Activated T-helper 2 cell treated with anti-CD3 and anti-CD28 coated beads, Interferon-gamma antibody, Interleukin-2, Interleukin-4, amounts not matched to agents 10 μg/mL and 5 μg/mL and 100 μg/mL, durations not matched to agents 14 hours and 24 hours and 36 hours (primary cell): Measurements from ENCODE around the gene PGM1. TPM values are rescaled to one million over a fixed set of nuclear protein-coding genes. Genes with fewer than 3 reads are reported as not detected.
A peak's percentile ranks its signal among the peaks of the same experiment; 100 is the strongest.

Experiments
- DNase-seq: peaks from one replicate; pipeline ENCODE4 v3.0.0; 2021; ENCODE audit warnings: low spot score
- H3K27ac Mint-ChIP-seq: one replicate; pipeline ENCODE4 v1.8.0; 2021; ENCODE audit warnings: mixed read lengths
- H3K27me3 Mint-ChIP-seq: one replicate; pipeline ENCODE4 v1.8.0; 2021; ENCODE audit warnings: low read depth, mixed read lengths
- H3K36me3 Mint-ChIP-seq: one replicate; pipeline ENCODE4 v1.8.0; 2021; ENCODE audit warnings: low read depth, mixed read lengths
- H3K4me1 Mint-ChIP-seq: one replicate; pipeline ENCODE4 v1.8.0; 2021; ENCODE audit warnings: low read depth, mixed read lengths
- H3K4me3 Mint-ChIP-seq: one replicate; pipeline ENCODE4 v1.8.0; 2021; ENCODE audit warnings: low read depth, mild to moderate bottlenecking, moderate library complexity, mixed read lengths
- H3K9me3 Mint-ChIP-seq: one replicate; pipeline ENCODE4 v1.8.0; 2021; ENCODE audit warnings: mixed read lengths
- intact Hi-C: fragments of 100-400 bp; cut with micrococcal nuclease; formaldehyde crosslinking; loops from one replicate; pipeline ENCODE4 v1.15.1; 2023
- total RNA-seq: library from RNA; stranded (reverse); gene quantifications from 2 replicates; pipeline ENCODE4 v1.2.3, GENCODE V29; 2022

Gene PGM1
- total RNA-seq, 1 donor from 2014 or later = 61.8 TPM

DNA sequence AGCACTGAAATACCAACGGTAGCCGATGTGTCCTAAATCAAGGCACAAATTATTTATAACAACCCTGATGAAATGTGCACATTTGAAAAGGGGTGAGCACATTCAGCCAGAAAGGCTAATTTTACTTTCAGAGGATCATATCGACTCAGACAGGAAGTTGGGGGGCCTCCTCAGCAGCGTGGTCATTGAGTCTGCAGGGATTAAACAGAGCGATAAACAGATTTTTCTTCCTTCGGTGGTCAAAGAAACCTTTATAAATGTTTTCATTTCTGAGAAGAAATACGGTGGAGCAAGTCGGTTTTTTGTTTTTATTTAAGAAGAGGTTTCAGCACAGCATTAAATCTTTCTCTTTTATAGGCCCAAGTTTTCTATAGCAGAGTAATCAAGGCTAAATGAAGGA is 45.7 kb downstream of the PGM1 start:
- Mint-ChIP-seq H3K36me3 (peaks cover 90% of the 10 kb centered on the region), H3K4me3 (no peak overlapping the region)
- intact Hi-C loops = no loop called here

DNA sequence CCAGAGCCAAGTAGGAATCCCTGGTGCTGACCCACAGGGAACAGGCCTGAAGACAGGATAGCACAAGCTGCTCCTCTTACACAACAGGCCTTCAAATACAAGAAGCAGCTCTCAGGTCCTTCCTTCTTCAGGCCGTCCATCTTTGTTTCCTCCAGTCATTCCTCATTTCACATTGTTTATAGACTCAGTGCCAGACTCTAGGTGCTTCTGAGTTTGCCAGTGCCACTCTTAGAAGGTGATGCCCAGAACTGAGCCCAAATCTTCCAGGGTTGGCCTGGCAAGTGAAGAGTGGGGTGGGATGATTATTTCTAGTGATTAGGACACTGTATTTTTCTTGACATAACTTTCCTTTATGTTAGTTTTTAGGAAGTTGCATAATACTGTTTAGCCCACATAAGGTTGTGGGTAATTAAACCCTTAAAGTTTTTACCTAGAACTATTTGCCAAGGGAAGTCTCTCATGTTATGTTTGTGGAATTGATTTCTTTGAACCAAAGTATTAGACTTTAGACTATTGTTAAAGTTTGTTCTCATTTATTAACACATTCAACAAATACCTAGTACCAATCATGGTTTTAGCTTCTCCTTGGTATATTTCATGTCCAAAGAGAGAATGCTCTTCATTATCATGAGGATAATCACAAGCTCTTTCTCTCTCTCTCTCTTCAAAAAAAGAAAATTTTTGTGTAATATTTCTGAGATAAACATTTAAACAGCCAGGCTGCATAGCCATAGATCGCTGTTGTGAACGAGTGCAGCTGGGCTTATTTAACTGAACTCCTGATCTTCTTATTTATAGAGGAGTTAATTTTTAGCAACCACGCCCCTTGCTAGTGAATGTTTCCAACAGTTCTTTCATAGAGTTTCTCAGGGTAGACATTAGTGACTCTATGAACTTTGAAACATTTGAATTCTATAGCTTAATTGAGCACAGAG is 47.7 kb downstream of the PGM1 start:
- no peaks in the 10 kb centered on the region for H3K9me3 Mint-ChIP-seq
- no peak overlapping the region for H3K27ac Mint-ChIP-seq
- intact Hi-C loops = no loop called here
- peaks cover 84% of the 10 kb centered on the region for H3K36me3 Mint-ChIP-seq
- no peak for DNase-seq
- no peaks in the 10 kb centered on the region for H3K27me3 Mint-ChIP-seq
- peaks cover 17% of the 10 kb centered on the region for H3K4me1 Mint-ChIP-seq
- H3K4me3 Mint-ChIP-seq = no peak overlapping the region

More for the DNA sequence above, 45.7 kb downstream of the PGM1 start:
- no peaks in the 10 kb centered on the region for H3K27me3 Mint-ChIP-seq
- H3K27ac Mint-ChIP-seq = no peak overlapping the region
- no peaks in the 10 kb centered on the region for H3K9me3 Mint-ChIP-seq
- DNase-seq = no peak
- peaks cover 9% of the 10 kb centered on the region for H3K4me1 Mint-ChIP-seq

GRCh38 chr1:63641615-63642014 is 48.4 kb downstream of the PGM1 start:
- no peak for DNase-seq
- no peaks in the 10 kb centered on the region for H3K9me3 Mint-ChIP-seq
- peaks cover 18% of the 10 kb centered on the region for H3K4me1 Mint-ChIP-seq
- H3K27ac Mint-ChIP-seq = no peak overlapping the region
- intact Hi-C loops = no loop called here
- no peaks in the 10 kb centered on the region for H3K27me3 Mint-ChIP-seq
- peaks cover 83% of the 10 kb centered on the region for H3K36me3 Mint-ChIP-seq
- no peak overlapping the region for H3K4me3 Mint-ChIP-seq

- H3K27ac Mint-ChIP-seq = no peak overlapping the region
- H3K4me3 Mint-ChIP-seq = no peak overlapping the region
These were observed 49.7 kb downstream of the PGM1 start for GRCh38 chr1:63642901-63643300.

DNA sequence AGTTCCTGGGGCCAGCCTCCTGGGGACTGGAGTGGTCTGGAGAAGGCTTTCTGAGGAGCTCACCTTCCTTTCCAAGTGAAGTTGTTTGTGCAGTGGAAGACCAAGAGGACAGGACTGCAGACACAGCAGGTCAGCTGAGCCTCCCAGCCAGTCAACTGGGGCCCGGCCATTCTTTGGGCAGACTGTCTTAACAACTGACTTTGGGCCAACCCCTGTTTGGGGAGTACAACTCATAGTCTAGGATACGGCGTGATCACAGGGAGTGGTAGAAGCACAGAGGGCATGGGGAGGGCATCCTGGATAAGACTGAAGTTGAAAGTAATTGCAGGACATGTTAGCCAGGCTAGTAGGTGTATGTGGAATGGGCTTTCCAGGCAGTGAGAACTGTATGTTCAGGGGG is 50.3 kb downstream of the PGM1 start:
- no peak for DNase-seq
- intact Hi-C loops = no loop called here
- no peaks in the 10 kb centered on the region for H3K27me3 Mint-ChIP-seq
- H3K27ac Mint-ChIP-seq = no peak overlapping the region
- no peaks in the 10 kb centered on the region for H3K9me3 Mint-ChIP-seq
- peaks cover 74% of the 10 kb centered on the region for H3K36me3 Mint-ChIP-seq
- peaks cover 16% of the 10 kb centered on the region for H3K4me1 Mint-ChIP-seq
- no peak overlapping the region for H3K4me3 Mint-ChIP-seq

More at GRCh38 chr1:63642901-63643300, 49.7 kb downstream of the PGM1 start:
- Mint-ChIP-seq H3K27me3 (no peaks in the 10 kb centered on the region), H3K9me3 (no peaks in the 10 kb centered on the region), H3K36me3 (peaks cover 74% of the 10 kb centered on the region), H3K4me1 (peaks cover 18% of the 10 kb centered on the region)
- intact Hi-C loops = no loop called here
- DNase-seq = no peak

GRCh38 chr1:63643926-63644325 is 50.7 kb downstream of the PGM1 start:
- intact Hi-C loops = no loop called here
- H3K9me3 Mint-ChIP-seq = no peaks in the 10 kb centered on the region
- H3K36me3 Mint-ChIP-seq = peaks cover 74% of the 10 kb centered on the region

DNA sequence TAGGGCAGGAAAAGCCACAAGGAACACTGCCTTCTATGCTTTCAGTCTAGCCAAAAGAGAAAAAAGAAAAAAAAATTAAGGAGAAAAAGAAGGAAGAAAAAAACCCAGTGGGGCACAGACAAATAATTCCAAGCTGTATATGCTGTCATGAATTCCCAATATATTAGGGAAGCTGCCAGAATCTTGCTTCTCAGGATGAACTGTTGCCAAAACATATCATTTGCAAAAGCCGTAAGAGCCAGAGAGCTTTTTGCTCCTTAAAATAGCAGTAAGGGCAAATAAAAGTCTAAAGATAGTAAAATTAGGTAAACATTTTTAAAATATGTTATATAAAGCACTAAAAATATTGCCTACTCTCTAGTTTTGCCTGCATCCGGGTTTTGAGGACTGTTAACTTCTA is 52.1 kb downstream of the PGM1 start:
- intact Hi-C loops = no loop called here
- Mint-ChIP-seq H3K36me3 (peaks cover 70% of the 10 kb centered on the region), H3K27me3 (no peaks in the 10 kb centered on the region), H3K4me1 (peaks cover 20% of the 10 kb centered on the region), H3K4me3 (no peak overlapping the region), H3K27ac (no peak overlapping the region), H3K9me3 (no peaks in the 10 kb centered on the region)
- no peak for DNase-seq

More at GRCh38 chr1:63643926-63644325, 50.7 kb downstream of the PGM1 start:
- H3K27me3 Mint-ChIP-seq = no peaks in the 10 kb centered on the region
- no peak for DNase-seq
- peaks cover 12% of the 10 kb centered on the region for H3K4me1 Mint-ChIP-seq
- H3K27ac Mint-ChIP-seq = no peak overlapping the region
- no peak overlapping the region for H3K4me3 Mint-ChIP-seq

GRCh38 chr1:63648689-63649088 is 55.5 kb downstream of the PGM1 start:
- H3K36me3 Mint-ChIP-seq = peaks cover 71% of the 10 kb centered on the region

DNA sequence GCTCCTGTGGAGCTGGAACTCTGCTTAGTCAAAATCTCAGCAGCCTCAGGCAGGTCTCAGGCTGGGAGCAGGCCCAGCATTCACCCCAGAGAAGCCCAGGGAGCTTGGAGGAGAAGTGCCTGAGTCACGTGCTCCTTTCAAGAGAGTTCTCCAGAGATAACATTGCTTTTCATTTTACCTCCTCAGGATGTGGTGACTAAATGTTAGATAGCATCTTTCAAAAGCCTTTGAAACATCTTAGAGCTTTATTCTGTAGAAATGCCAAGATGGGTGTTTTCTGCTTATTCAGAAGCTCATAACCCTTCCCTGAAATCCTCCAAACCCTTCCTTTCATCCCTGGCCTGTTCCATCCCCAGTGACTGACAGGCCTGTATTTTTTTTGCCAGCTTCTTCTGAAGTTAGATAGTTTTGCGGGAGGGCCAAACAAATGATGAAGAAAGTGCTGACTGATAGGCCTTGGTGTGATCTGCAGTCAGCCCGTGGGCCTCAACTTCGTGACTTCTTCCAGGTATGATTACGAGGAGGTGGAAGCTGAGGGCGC is 58.0 kb downstream of the PGM1 start:
- Mint-ChIP-seq H3K4me3 (peak overlapping the region; percentile 71), H3K36me3 (peaks cover 78% of the 10 kb centered on the region), H3K4me1 (peaks cover 44% of the 10 kb centered on the region), H3K27me3 (no peaks in the 10 kb centered on the region), H3K27ac (peak overlapping the region; percentile 93), H3K9me3 (no peaks in the 10 kb centered on the region)
- peak; percentile 38 for DNase-seq
- intact Hi-C loops = loop anchor here (1.0 kb wide), 2 partner anchors 19 to 57 kb away; no protein-coding TSS in a partner anchor

More at GRCh38 chr1:63648689-63649088, 55.5 kb downstream of the PGM1 start:
- Mint-ChIP-seq H3K27ac (no peak overlapping the region), H3K9me3 (no peaks in the 10 kb centered on the region), H3K27me3 (no peaks in the 10 kb centered on the region), H3K4me3 (no peak overlapping the region), H3K4me1 (peaks cover 48% of the 10 kb centered on the region)
- intact Hi-C loops = no loop called here
- no peak for DNase-seq

DNA sequence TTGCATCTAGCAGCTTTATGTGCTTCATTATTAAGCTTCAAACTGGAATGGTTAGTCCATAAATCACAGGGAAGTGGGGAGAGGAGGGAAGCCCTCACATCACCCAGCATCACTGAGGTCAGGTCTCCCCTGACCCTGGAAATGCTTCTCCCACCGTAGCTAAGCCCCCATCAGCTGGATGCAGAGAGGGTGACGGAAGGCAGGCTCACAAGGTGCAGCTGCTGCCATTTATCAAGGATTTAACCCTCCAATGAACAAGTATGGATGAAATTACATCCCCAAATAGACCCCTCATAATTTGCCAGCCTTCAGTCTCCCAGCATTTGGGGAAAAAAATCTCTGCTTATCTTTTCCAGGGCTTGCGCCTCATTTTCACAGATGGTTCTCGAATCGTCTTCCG is 60.8 kb downstream of the PGM1 start:
- H3K9me3 Mint-ChIP-seq = no peaks in the 10 kb centered on the region
- no peaks in the 10 kb centered on the region for H3K27me3 Mint-ChIP-seq
- peaks cover 55% of the 10 kb centered on the region for H3K4me1 Mint-ChIP-seq
- no peak overlapping the region for H3K4me3 Mint-ChIP-seq
- H3K27ac Mint-ChIP-seq = no peak overlapping the region
- H3K36me3 Mint-ChIP-seq = peaks cover 84% of the 10 kb centered on the region
- DNase-seq = no peak
- intact Hi-C loops = no loop called here

- Mint-ChIP-seq H3K27me3 (no peaks in the 10 kb centered on the region), H3K27ac (no peak overlapping the region), H3K4me3 (no peak overlapping the region), H3K9me3 (no peaks in the 10 kb centered on the region), H3K36me3 (peaks cover 70% of the 10 kb centered on the region), H3K4me1 (peaks cover 37% of the 10 kb centered on the region)
- DNase-seq = no peak
- intact Hi-C loops = no loop called here
These were observed 66.2 kb downstream of the PGM1 start for GRCh38 chr1:63659448-63659847.

GRCh38 chr1:63662056-63662836 is 69.0 kb downstream of the PGM1 start:
- Mint-ChIP-seq H3K36me3 (peaks cover 60% of the 10 kb centered on the region), H3K27me3 (no peaks in the 10 kb centered on the region), H3K4me3 (no peak overlapping the region), H3K4me1 (peaks cover 41% of the 10 kb centered on the region), H3K27ac (peak overlapping the region; percentile 50), H3K9me3 (peaks cover 9% of the 10 kb centered on the region)
- intact Hi-C loops = no loop called here
- no peak for DNase-seq
